Measurements from ENCODE around the gene PPARGC1A.

PPARGC1A gene

DNA sequence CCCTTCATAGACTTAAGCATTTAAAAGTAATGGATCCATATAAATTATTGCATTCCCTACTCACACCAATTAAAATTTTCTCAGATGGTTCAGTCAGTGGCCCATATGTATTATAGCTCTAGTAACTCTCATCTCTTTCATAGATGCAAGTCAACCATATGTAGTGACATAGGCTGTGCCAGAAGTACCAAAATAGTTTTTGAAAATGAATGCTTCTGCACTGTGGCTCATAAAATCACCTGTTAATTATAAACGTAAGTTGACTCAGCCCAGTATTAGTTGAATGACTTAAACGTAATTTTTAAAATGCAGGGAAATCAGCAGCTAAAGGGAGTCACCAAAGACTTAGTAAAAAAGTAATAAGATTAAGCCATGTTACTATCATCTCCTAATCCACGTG, 143.8 kb downstream of the PPARGC1A start:
- in situ Hi-C loops (cut with MboI; ENCODE audit: low pct_unique_long_range_greater_than_20kb, low sequenced_read_pairs), result no loop called here
- no peak for DNase-seq

DNA sequence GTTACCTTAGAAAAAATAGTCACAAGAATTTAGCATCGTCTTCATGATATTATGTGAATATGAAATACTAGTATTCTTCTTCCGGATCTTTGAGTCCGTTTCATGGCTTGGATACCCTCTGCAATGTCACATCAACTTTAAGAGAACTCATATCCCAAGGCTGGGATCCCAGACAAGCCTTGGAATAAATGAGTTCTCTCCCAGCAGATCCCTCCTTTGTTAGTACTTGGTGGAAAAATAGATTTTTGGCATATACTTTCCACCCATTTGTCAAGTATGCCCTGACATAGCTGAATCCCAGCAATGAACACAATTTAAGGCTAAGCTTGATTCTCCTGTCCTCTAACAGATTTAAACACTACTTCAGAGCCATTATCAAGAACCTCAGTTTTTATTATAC, 144.5 kb downstream of the PPARGC1A start:
- in situ Hi-C loops (cut with MboI; ENCODE audit: low pct_unique_long_range_greater_than_20kb, low sequenced_read_pairs), result no loop called here

More for the DNA sequence above, 144.5 kb downstream of the PPARGC1A start:
- DNase-seq, result no peak

Measured in KBM-7 (cell line).